Stimulated activated CD8-positive, alpha-beta memory T cell treated with anti-CD3 and anti-CD28 coated beads, Interleukin-15, amount 100 ng/mL, for 4 hours (primary cell): ENCODE measurements around the gene NOMO2.
A peak's percentile ranks its signal among the peaks of the same experiment; 100 is the strongest.
"Not testable (repeated sequence)": the region's sequence is repeated elsewhere in the genome, so short reads cannot be mapped to it uniquely, and the experiment has no call there.

Experiments
- DNase-seq, 2 donors: peaks; one replicate each; pipeline ENCODE4 v3.0.0-alpha.2; 2020; ENCODE audit warnings: low read depth in 2 of 2

The NOMO2 gene

GRCh38 chr16:18561727-18562314, at the start of gene NOMO2:
Gene NOMO2 (minus strand): TSS chr16:18562097. CDS start chr16:18562040, 57 bp downstream.
- DNase-seq = peak; percentile 87 to 92

- not testable (repeated sequence) for DNase-seq
Observed at GRCh38 chr16:18610147-18610803, 48.4 kb upstream of the NOMO2 start.

GRCh38 chr16:18608271-18608670, 46.4 kb upstream of the NOMO2 start:
- not testable (repeated sequence) for DNase-seq

- DNase-seq = not testable (repeated sequence)
Observed at GRCh38 chr16:18603572-18604246, 41.8 kb upstream of the NOMO2 start.

- DNase-seq = not testable (repeated sequence)
Observed at GRCh38 chr16:18598582-18598981, 36.7 kb upstream of the NOMO2 start.

GRCh38 chr16:18597734-18598133, 35.8 kb upstream of the NOMO2 start:
- DNase-seq = not testable (repeated sequence)

GRCh38 chr16:18597319-18597718, 35.4 kb upstream of the NOMO2 start:
- not testable (repeated sequence) for DNase-seq

GRCh38 chr16:18595796-18596195, 33.9 kb upstream of the NOMO2 start:
- DNase-seq = not testable (repeated sequence)

GRCh38 chr16:18594880-18595279, 33.0 kb upstream of the NOMO2 start:
- DNase-seq = not testable (repeated sequence)

- DNase-seq = not testable (repeated sequence)
Observed at GRCh38 chr16:18593904-18594303, 32.0 kb upstream of the NOMO2 start.

- not testable (repeated sequence) for DNase-seq
Observed at GRCh38 chr16:18592982-18593381, 31.1 kb upstream of the NOMO2 start.

- not testable (repeated sequence) for DNase-seq
Observed at GRCh38 chr16:18591908-18592307, 30.0 kb upstream of the NOMO2 start.

- not testable (repeated sequence) for DNase-seq
Observed at GRCh38 chr16:18591441-18591840, 29.5 kb upstream of the NOMO2 start.

- DNase-seq = not testable (repeated sequence)
Observed at GRCh38 chr16:18589806-18590205, 27.9 kb upstream of the NOMO2 start.

- DNase-seq = not testable (repeated sequence)
Observed at GRCh38 chr16:18586560-18587540, 25.0 kb upstream of the NOMO2 start.

GRCh38 chr16:18585789-18586188, 23.9 kb upstream of the NOMO2 start:
- not testable (repeated sequence) for DNase-seq

GRCh38 chr16:18582902-18583301, 21.0 kb upstream of the NOMO2 start:
- no peak for DNase-seq

- DNase-seq = not testable (repeated sequence)
Observed at GRCh38 chr16:18580396-18580795, 18.5 kb upstream of the NOMO2 start.

- not testable (repeated sequence) for DNase-seq
Observed at GRCh38 chr16:18579261-18579660, 17.4 kb upstream of the NOMO2 start.

- DNase-seq = not testable (repeated sequence)
Observed at GRCh38 chr16:18577942-18578341, 16.0 kb upstream of the NOMO2 start.

GRCh38 chr16:18575945-18576344, 14.0 kb upstream of the NOMO2 start:
- DNase-seq = not testable (repeated sequence)
